ENCODE data around the gene CACNA1D. TPM values are rescaled to one million over a fixed set of nuclear protein-coding genes. Genes with fewer than 3 reads are reported as not detected.

Gene CACNA1D
- polyA plus RNA-seq, 1 donor (not counting 4 experiments of a cell fraction or from before 2014, with no cell fraction given): 0.20 TPM

DNA sequence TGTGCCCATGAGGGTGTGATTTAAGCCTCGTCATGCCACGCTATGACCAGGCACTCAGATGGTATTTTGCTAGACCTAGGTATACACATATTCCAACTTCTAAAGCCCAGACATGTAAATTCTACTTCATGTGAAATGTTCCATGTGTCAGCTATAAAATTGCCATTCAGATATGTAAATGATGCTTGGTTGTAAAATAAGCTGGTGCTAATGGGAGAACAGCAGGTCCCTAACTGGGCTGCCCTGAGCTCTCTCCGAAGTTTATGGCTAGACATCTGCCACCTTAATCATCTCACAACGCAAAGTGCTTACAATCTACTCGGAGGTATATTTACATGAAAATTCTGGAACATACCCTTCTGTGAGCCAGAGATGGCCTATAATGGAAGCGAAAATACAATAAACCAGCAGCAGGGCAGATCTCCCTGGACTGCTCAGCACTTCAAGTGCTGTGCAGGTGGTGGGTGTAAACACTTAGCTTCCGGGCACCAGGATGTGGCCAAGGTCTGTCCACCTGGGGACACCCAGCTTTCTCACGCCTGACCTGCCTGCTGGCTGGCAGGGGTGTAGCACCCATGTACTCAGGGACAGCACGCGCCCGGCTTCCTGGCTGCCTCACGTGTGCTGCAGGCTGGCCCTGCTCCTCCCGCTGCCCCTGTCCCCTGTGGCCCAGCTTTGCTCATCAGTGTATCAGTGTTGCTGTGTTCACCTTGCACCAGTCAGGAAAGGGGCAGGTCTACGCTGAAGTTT lies 269.8 kb downstream of the CACNA1D start:
- H3K27me3 ChIP-seq (ENCODE audit: control insufficient read depth, extremely low read depth, insufficient read depth, low read length): no peaks in the 10 kb centered on the region
- dilution Hi-C loops (cut with MboI; ENCODE audit: extremely low pct_ligation_motif_present, low sequenced_read_pairs): no loop called here

DNA sequence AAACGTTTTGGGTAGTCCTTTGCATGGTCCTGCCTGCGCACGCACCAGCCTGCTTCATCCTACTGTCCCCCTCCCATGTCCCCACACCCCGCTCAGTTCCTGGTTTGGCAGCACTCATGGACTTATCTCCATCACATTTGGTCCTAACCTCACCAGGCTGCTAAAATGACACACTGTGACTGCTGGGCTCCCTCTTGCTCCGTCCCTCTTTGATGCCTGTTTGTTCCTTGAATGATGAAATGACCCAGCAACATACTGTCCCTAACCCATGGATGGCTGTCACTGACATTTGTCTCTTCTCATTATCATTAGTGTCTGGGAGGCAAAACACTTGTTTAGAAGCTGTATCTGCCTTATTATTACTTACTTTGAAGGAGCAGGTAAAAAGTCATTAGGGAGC lies 271.3 kb downstream of the CACNA1D start:
- Histone ChIP-seq H3K4me2 (ENCODE audit: control insufficient read depth, extremely low read depth, insufficient read depth, low read depth, low read length) (no peak overlapping the region), H3K9ac (ENCODE audit: control insufficient read depth, extremely low read depth, insufficient read depth, low read length) (no peak overlapping the region), H3K4me1 (ENCODE audit: control insufficient read depth, extremely low read depth, insufficient read depth, low read length) (no peaks in the 10 kb centered on the region), H4K20me1 (ENCODE audit: control insufficient read depth, extremely low read depth, insufficient read depth, low read length) (no peaks in the 10 kb centered on the region), H3K4me3 (ENCODE audit: control insufficient read depth in 2 of 3, extremely low read depth in 1 of 3, insufficient read depth in 2 of 3, low read depth in 1 of 3, low read length in 3 of 3) (no peak overlapping the region), H3K79me2 (ENCODE audit: control insufficient read depth, insufficient read depth, low read length) (no peaks in the 10 kb centered on the region), H3K9me3 (ENCODE audit: control insufficient read depth, low read depth, low read length) (no peaks in the 10 kb centered on the region), H3K27ac (ENCODE audit: control insufficient read depth, insufficient read depth, low read length) (no peak overlapping the region), H3K36me3 (ENCODE audit: control insufficient read depth in 2 of 2, extremely low read depth in 1 of 2, insufficient read depth in 2 of 2, low read length in 2 of 2) (no peaks in the 10 kb centered on the region), H3K27me3 (ENCODE audit: control insufficient read depth, extremely low read depth, insufficient read depth, low read length) (no peaks in the 10 kb centered on the region), H2AFZ (ENCODE audit: control insufficient read depth, low read length) (no peak overlapping the region), H3K9me1 (ENCODE audit: control insufficient read depth, extremely low read depth, insufficient read depth, low read length) (no peaks in the 10 kb centered on the region)
- FAIRE-seq (no peak), DNase-seq (ENCODE audit: low read depth, low spot score) (no peak)
- TF ChIP-seq, protein P1, sequence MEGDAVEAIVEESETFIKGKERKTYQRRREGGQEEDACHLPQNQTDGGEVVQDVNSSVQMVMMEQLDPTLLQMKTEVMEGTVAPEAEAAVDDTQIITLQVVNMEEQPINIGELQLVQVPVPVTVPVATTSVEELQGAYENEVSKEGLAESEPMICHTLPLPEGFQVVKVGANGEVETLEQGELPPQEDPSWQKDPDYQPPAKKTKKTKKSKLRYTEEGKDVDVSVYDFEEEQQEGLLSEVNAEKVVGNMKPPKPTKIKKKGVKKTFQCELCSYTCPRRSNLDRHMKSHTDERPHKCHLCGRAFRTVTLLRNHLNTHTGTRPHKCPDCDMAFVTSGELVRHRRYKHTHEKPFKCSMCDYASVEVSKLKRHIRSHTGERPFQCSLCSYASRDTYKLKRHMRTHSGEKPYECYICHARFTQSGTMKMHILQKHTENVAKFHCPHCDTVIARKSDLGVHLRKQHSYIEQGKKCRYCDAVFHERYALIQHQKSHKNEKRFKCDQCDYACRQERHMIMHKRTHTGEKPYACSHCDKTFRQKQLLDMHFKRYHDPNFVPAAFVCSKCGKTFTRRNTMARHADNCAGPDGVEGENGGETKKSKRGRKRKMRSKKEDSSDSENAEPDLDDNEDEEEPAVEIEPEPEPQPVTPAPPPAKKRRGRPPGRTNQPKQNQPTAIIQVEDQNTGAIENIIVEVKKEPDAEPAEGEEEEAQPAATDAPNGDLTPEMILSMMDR (optimal IDR thresholded peaks at IDR 0.05 in 1 of 3, IDR thresholded peaks at IDR 0.05 in 1 of 3, conservative IDR thresholded peaks at IDR 0.05 in 1 of 3; ENCODE audit: extremely low read depth in 1 of 3, insufficient read depth in 2 of 3, low read length in 3 of 3): no peak
- TF ChIP-seq EZH2 (IDR thresholded peaks at IDR 0.05; ENCODE audit: low read length): no peak
- dilution Hi-C loops (cut with MboI; ENCODE audit: extremely low pct_ligation_motif_present, low sequenced_read_pairs): no loop called here

More for the DNA sequence above, 269.8 kb downstream of the CACNA1D start:
- Histone ChIP-seq H3K4me2 (ENCODE audit: control insufficient read depth, extremely low read depth, insufficient read depth, low read depth, low read length) (no peak overlapping the region), H3K4me1 (ENCODE audit: control insufficient read depth, extremely low read depth, insufficient read depth, low read length) (no peaks in the 10 kb centered on the region), H2AFZ (ENCODE audit: control insufficient read depth, low read length) (no peak overlapping the region), H3K27ac (ENCODE audit: control insufficient read depth, insufficient read depth, low read length) (no peak overlapping the region), H4K20me1 (ENCODE audit: control insufficient read depth, extremely low read depth, insufficient read depth, low read length) (no peaks in the 10 kb centered on the region), H3K36me3 (ENCODE audit: control insufficient read depth in 2 of 2, extremely low read depth in 1 of 2, insufficient read depth in 2 of 2, low read length in 2 of 2) (no peaks in the 10 kb centered on the region), H3K4me3 (ENCODE audit: control insufficient read depth in 2 of 3, extremely low read depth in 1 of 3, insufficient read depth in 2 of 3, low read depth in 1 of 3, low read length in 3 of 3) (no peak overlapping the region), H3K79me2 (ENCODE audit: control insufficient read depth, insufficient read depth, low read length) (no peaks in the 10 kb centered on the region), H3K9me1 (ENCODE audit: control insufficient read depth, extremely low read depth, insufficient read depth, low read length) (no peaks in the 10 kb centered on the region), H3K9me3 (ENCODE audit: control insufficient read depth, low read depth, low read length) (no peaks in the 10 kb centered on the region), H3K9ac (ENCODE audit: control insufficient read depth, extremely low read depth, insufficient read depth, low read length) (no peak overlapping the region)
- DNase-seq (ENCODE audit: low read depth, low spot score) (no peak), FAIRE-seq (no peak)
- TF ChIP-seq, protein P1 (optimal IDR thresholded peaks at IDR 0.05 in 1 of 3, IDR thresholded peaks at IDR 0.05 in 1 of 3, conservative IDR thresholded peaks at IDR 0.05 in 1 of 3; ENCODE audit: extremely low read depth in 1 of 3, insufficient read depth in 2 of 3, low read length in 3 of 3): no peak
